Colon (tissue), 2 donors: ENCODE data around the gene LBHD1.
"Not testable (repeated sequence)": the region's sequence is repeated elsewhere in the genome, so short reads cannot be mapped to it uniquely, and the experiment has no call there.

Experiments
- FAIRE-seq: peaks from 2 replicates; lab custom pipeline; 2012; peaks lifted over from hg19 to GRCh38; lab: Jason Lieb, UNC
- donor health status: control.
- donor health status: control.

Gene LBHD1

GRCh38 chr11:62693624-62694023 is 21.6 kb upstream of the LBHD1 start:
- not testable (repeated sequence) for FAIRE-seq

GRCh38 chr11:62689421-62690183 is 17.5 kb upstream of the LBHD1 start, which contains the start of gene LRRN4CL:
Gene LRRN4CL (minus strand): TSS chr11:62689530. CDS start chr11:62688508, 1,022 bp downstream.
- no peak for FAIRE-seq

- no peak for FAIRE-seq
Measured at GRCh38 chr11:62688491-62688890, 16.4 kb upstream of the LBHD1 start.

DNA sequence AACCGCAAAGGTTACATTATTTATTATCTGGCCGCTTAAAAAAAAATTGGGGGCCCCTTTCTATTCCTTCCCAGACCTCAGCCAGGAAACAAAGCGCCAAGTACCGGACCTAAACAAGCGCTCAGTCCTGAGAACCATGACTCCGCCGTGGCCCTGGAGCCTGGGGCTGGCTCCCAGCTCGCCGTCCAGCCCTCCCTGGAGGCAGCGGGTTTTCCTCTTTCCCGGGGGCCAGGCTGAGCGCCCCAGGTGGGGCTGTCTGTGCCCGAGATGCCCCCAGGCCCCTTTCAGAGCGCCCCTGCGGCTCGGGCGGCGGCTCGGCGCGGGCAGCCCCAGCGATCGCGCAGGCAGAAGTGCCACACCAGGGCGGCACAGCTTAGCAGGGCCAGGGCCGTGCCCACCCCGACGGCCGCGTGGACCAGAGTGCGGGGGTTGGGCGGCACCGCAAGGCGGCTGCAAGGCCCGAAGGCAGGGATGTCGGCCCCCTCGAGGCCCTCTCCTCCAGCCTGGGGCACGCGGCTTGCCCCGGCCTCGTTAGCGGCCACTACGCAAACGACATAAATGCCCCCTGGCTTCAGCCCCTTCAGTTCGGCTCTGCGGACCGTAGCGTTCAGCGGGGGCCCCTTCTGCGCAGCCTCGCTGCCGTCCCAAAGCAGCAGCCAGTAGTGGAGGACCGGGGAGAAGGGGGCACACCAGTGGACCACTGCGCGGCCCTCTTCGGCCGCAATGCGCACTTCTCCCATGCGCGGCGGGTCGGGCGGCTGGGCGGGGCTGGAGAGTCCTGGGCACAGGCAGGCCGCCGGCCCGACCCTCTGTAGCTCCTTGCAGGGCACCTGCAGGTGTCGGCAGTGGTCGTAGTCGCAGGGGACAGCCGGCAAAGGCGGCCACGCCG is 15.7 kb upstream of the LBHD1 start:
- FAIRE-seq, result no peak

DNA sequence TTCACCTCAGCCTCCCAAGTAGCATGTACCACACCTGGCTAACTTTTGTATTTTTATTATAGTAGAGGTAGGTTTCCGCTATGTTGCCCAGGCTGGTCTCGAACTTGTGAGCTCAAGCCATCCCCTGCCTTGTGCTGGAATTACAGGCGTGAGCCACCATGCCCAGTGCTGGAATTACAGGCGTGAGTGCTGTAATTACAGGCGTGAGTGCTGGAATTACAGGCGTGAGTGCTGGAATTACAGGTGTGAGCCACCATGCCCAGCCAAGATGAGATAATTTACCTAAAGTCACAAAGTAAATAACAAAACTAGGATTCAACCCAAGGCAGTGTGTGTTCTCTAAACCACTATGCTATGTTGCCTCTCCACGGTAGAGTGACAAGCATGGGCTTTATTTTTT is 10.5 kb upstream of the LBHD1 start:
- no peak for FAIRE-seq

DNA sequence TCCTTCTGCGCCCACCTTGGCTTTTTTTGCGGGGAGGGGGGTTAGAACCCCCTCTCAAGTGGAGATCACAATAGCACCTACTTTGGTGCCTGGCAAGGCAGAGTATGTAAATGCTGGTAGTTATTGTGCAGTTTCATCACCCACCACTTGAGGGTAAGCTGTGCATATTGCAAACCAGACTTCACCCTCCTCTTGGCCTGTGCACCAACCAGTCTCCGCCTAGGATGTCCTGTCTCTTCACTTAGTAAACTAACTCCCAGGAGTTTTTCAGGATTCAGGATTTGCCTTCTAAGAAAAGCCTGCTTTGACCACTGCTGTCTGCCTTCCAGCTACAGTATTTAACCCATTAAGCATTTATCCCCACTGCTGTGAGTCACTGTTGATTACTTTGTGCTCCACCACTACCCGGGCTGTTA is 8.8 kb upstream of the LBHD1 start:
- no peak for FAIRE-seq

- FAIRE-seq, result no peak
Measured at GRCh38 chr11:62678770-62679696, 7.0 kb upstream of the LBHD1 start, which contains the start of gene UBXN1. Gene UBXN1 (minus strand): TSS chr11:62679073. CDS start chr11:62678923, 150 bp downstream.

GRCh38 chr11:62678433-62678769 is 6.3 kb upstream of the LBHD1 start:
- FAIRE-seq, result no peak

- FAIRE-seq, result no peak
Measured at GRCh38 chr11:62677714-62678113, 5.6 kb upstream of the LBHD1 start.

- FAIRE-seq, result no peak
Measured at GRCh38 chr11:62677156-62677555, 5.1 kb upstream of the LBHD1 start.

- no peak for FAIRE-seq
Measured at GRCh38 chr11:62676698-62677097, 4.6 kb upstream of the LBHD1 start.

DNA sequence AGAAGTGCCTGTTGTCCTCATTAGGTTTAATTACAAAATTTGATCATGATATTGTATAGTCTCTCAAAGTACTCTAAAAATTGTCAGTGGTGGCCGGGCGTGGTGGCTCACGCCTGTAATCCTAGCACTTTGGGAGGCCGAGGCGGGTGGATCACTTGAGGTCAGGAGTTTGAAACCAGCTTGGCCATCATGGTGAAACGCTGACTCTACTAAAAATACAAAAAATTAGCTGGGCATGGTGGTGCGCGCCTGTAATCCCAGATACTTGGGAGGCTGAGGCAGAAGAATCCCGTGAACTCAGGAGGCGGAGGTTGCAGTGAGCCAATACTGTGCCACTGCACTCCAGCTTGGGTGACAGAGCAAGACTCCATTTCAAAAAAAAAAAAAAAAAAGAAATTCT is 3.3 kb upstream of the LBHD1 start:
- not testable (repeated sequence) for FAIRE-seq

GRCh38 chr11:62673196-62673525 is 1.1 kb upstream of the LBHD1 start:
- FAIRE-seq, result no peak

- FAIRE-seq, result no peak
Measured at GRCh38 chr11:62671236-62671607, 845 bp downstream of the LBHD1 start.

- no peak for FAIRE-seq
Measured at GRCh38 chr11:62669420-62670161, 2.5 kb downstream of the LBHD1 start.

- no peak for FAIRE-seq
Measured at GRCh38 chr11:62667460-62667859, 4.6 kb downstream of the LBHD1 start.

DNA sequence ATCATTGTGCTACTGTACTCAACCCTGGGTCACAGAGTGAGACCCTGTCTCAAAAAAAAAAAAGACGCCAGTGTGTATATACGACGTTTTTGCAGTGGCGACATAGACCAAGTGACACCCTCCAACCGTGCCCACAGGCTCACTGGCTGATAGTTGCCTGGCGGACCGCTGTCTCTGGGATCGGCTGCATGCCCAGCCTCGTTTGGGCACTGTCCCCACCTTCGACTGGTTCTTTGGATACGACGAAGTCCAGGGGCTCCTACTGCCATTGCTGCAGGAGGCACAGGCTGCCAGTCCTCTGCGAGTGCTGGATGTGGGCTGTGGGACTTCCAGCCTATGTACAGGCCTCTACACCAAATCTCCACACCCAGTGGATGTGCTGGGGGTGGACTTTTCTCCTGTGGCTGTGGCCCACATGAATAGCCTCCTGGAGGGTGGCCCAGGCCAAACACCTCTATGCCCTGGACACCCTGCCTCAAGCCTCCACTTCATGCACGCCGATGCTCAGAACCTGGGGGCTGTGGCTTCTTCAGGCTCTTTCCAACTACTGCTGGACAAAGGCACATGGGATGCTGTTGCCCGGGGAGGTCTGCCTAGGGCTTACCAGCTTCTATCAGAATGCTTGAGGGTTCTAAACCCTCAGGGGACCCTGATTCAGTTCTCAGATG is 5.7 kb downstream of the LBHD1 start:
- no peak for FAIRE-seq

GRCh38 chr11:62665599-62666258 is 6.3 kb downstream of the LBHD1 start:
- FAIRE-seq, result no peak

GRCh38 chr11:62665075-62665598 is 6.9 kb downstream of the LBHD1 start, which contains the start of the genes C11orf98 and CSKMT:
Gene C11orf98 (minus strand): TSS chr11:62665210. CDS start chr11:62665169, 41 bp downstream.
Gene CSKMT (plus strand): TSS chr11:62665312. CDS start chr11:62665880, 568 bp downstream.
- no peak for FAIRE-seq
